ENCODE measurements around the gene ANG.

Gene ANG

DNA sequence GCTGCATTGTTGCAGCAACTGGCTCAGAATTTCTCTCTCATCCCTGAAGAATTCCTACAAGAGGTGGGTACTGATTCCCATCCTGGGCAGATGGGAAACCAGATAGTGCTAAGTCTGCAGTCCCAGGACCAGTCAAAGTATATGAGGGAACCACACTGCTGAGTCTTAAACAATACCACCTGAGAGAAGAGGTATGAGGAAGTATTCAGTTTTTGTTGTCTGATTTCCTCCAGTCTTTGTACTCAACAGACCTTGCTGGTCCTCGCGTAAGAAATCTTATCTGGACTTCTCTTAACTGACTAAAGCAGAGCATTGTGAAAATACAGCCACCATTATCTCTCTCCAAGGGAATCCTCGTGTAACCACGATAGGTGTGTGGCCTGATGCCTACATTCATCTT lies 53.6 kb downstream of the ANG start:
- no peak for DNase-seq (ENCODE audit: low spot score)
- no peak overlapping the region for H3K27ac ChIP-seq

DNA sequence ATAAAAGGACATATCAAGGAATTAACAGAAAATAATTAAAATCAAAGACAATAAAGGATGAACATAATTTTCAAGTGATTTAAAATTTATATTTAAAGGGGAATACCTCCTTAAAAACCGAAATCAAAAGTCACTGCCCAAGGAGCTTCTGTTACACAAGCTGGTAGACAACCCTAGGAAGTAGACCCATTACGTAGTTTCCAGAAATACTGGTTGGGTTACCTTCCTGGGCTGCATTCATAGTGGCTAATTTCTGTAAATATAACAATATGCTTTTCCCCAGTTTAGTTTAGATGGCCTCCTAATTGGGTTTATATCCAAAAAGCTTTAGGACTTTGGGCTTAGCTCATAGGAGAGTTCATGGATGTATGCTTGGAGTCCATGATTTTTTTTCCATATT lies 55.0 kb downstream of the ANG start:
- Histone ChIP-seq H3K4me3 (no peak overlapping the region), H3K27ac (no peak overlapping the region)
- DNase-seq (ENCODE audit: low spot score) = no peak
- TF ChIP-seq, protein P1, sequence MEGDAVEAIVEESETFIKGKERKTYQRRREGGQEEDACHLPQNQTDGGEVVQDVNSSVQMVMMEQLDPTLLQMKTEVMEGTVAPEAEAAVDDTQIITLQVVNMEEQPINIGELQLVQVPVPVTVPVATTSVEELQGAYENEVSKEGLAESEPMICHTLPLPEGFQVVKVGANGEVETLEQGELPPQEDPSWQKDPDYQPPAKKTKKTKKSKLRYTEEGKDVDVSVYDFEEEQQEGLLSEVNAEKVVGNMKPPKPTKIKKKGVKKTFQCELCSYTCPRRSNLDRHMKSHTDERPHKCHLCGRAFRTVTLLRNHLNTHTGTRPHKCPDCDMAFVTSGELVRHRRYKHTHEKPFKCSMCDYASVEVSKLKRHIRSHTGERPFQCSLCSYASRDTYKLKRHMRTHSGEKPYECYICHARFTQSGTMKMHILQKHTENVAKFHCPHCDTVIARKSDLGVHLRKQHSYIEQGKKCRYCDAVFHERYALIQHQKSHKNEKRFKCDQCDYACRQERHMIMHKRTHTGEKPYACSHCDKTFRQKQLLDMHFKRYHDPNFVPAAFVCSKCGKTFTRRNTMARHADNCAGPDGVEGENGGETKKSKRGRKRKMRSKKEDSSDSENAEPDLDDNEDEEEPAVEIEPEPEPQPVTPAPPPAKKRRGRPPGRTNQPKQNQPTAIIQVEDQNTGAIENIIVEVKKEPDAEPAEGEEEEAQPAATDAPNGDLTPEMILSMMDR (IDR thresholded peaks at IDR 0.05) = no peak

More for the DNA sequence above, 53.6 kb downstream of the ANG start:
- TF ChIP-seq, protein P1 (IDR thresholded peaks at IDR 0.05) = no peak
- no peak overlapping the region for H3K4me3 ChIP-seq

Data from coronary artery (tissue), 2 donors.